HepG2 (cell line): ENCODE measurements around the gene LMCD1. TPM values are rescaled to one million over a fixed set of nuclear protein-coding genes. Genes with fewer than 3 reads are reported as not detected.

ENCODE experiments used
- ATAC-seq: fragments of 200-7000 bp; cut with Tn5 transposase; 3 replicates; pipeline ENCODE4 v1.9.1; 2020; ENCODE audit warnings: mild to moderate bottlenecking, moderate library complexity
- BruUV-seq: library from RNA; stranded (reverse); fragments of 400-500 nt; replicated peaks from 2 replicates; lab custom pipeline; 2021; lab: Mats Ljungman, UMichigan
- CTCF ChIA-PET: fragments of 300-600 bp; formaldehyde crosslinking; extraction: SDS; loops from one replicate; lab custom pipeline; 2021; ENCODE audit warnings: low total read pairs, inconsistent platforms, low intra/inter-chr PET ratio; lab: Yijun Ruan, JAX
- POLR2A ChIA-PET: fragments of 350-600 bp; sonication (Branson Sonifier 250); formaldehyde crosslinking; loops from one replicate; lab custom pipeline; 2020; ENCODE audit warnings: antibody characterized with exemption, inconsistent platforms; lab: Yijun Ruan, JAX
- DNase-seq: peaks from one replicate; pipeline ENCODE4 v3.0.0-alpha.2; 2015; ENCODE audit warnings: low spot score
- FAIRE-seq: peaks from 3 replicates; lab custom pipeline; 2011; peaks lifted over from hg19 to GRCh38; lab: Jason Lieb, UNC
- H2AFZ ChIP-seq: one replicate; pipeline ENCODE4 v1.6.1; 2011; ENCODE audit warnings: low read length, inconsistent platforms
- H3K27ac ChIP-seq: fragments of 300-600 bp; 3 replicates; pipeline ENCODE4 v1.8.0; 2011; ENCODE audit warnings: mixed run types, mild to moderate bottlenecking, mixed read lengths, low read length, inconsistent platforms; ENCODE audit not compliant: insufficient read depth; ENCODE audit errors: extremely low read length
- H3K27me3 ChIP-seq, 2 experiments: fragments of 200-600 bp in 1 of 2; 2 replicates in 1 of 2; 3 replicates in 1 of 2; pipeline versions ENCODE4 v1.6.0 to v1.8.0; 2011; ENCODE audit warnings: low read length in 2 of 2, mild to moderate bottlenecking in 2 of 2, moderate library complexity in 2 of 2, inconsistent platforms in 1 of 2; ENCODE audit not compliant: insufficient read depth in 2 of 2, control insufficient read depth in 1 of 2
- H3K36me3 ChIP-seq, 2 experiments: fragments of 200-600 bp in 1 of 2; replicated peaks in 1 of 2; 2 replicates in 1 of 2; 3 replicates in 1 of 2; pipeline versions ENCODE4 v1.5.1 to v1.8.0; 2011; ENCODE audit warnings: low read length in 2 of 2, inconsistent platforms in 1 of 2; ENCODE audit not compliant: insufficient read depth in 2 of 2, control insufficient read depth in 1 of 2
- H3K4me1 ChIP-seq: 2 replicates; pipeline ENCODE4 v1.5.1; 2012; ENCODE audit warnings: low read length, inconsistent platforms; ENCODE audit not compliant: insufficient read depth
- H3K4me2 ChIP-seq: 2 replicates; pipeline ENCODE4 v1.6.0; 2011; ENCODE audit warnings: low read depth, low read length, inconsistent platforms
- H3K4me3 ChIP-seq, 3 experiments: fragments of 200-600 bp in 1 of 3; sonication (generic), shearing (Covaris generic) in 1 of 3; replicated peaks in 1 of 3; 2 replicates each; pipeline ENCODE4 v1.5.1; 2011 to 2016; ENCODE audit warnings: low read length in 3 of 3, inconsistent platforms in 2 of 3, low read depth in 2 of 3, mild to moderate bottlenecking in 2 of 3, control low read depth in 1 of 3, mixed read lengths in 1 of 3; ENCODE audit not compliant: insufficient read depth in 1 of 3
- H3K79me2 ChIP-seq: one replicate; pipeline ENCODE4 v1.6.1; 2011; ENCODE audit warnings: low read length, inconsistent platforms; ENCODE audit not compliant: insufficient read depth
- H3K9ac ChIP-seq: 2 replicates; pipeline ENCODE4 v1.6.0; 2011; ENCODE audit warnings: mild to moderate bottlenecking, low read depth, low read length, inconsistent platforms; ENCODE audit not compliant: insufficient read depth
- H3K9me3 ChIP-seq: 2 replicates; pipeline ENCODE4 v1.5.1; 2012; ENCODE audit warnings: mild to moderate bottlenecking, low read length
- H4K20me1 ChIP-seq: 2 replicates; pipeline ENCODE4 v1.6.0; 2011; ENCODE audit warnings: inconsistent platforms, mild to moderate bottlenecking, low read length, moderate library complexity; ENCODE audit not compliant: insufficient read depth
- ATF7-NPFF ChIP-seq: sonication (generic); formaldehyde crosslinking; IDR thresholded peaks from 2 replicates; pipeline ENCODE4 v1.8.1; 2023; ENCODE audit warnings: mild to moderate bottlenecking, low read depth, missing genetic modification reagents, moderate library complexity
- CHCHD3 ChIP-seq: sonication (generic); formaldehyde crosslinking; IDR thresholded peaks from 2 replicates; pipeline ENCODE4 v1.8.0; 2022; ENCODE audit warnings: mild to moderate bottlenecking, missing genetic modification reagents, moderate library complexity
- ELF1 ChIP-seq: sonication (generic); formaldehyde crosslinking; IDR thresholded peaks from 2 replicates; pipeline ENCODE4 v1.4.0; 2020; ENCODE audit warnings: missing genetic modification reagents
- HOXD1 ChIP-seq: sonication (generic); formaldehyde crosslinking; IDR thresholded peaks from 2 replicates; pipeline ENCODE4 v1.5.0; 2020; ENCODE audit warnings: missing genetic modification reagents
- KLF15 ChIP-seq: sonication (generic); formaldehyde crosslinking; IDR thresholded peaks from 2 replicates; pipeline ENCODE4 v1.8.1; 2023; ENCODE audit warnings: borderline replicate concordance, mild to moderate bottlenecking, inconsistent platforms, missing genetic modification reagents, mixed read lengths
- MTA3 ChIP-seq: sonication (generic); formaldehyde crosslinking; IDR thresholded peaks from 2 replicates; pipeline ENCODE4 v1.4.0; 2020; ENCODE audit warnings: missing genetic modification reagents
- NBN ChIP-seq: fragments of 450-650 bp; conservative IDR thresholded peaks from 2 replicates; pipeline ENCODE4 v1.6.1; 2017
- NRL ChIP-seq: sonication (generic); formaldehyde crosslinking; IDR thresholded peaks from 2 replicates; pipeline ENCODE4 v1.5.0; 2020; ENCODE audit warnings: missing genetic modification reagents, mild to moderate bottlenecking, moderate library complexity, borderline replicate concordance
- RCOR2 ChIP-seq: IDR thresholded peaks from 2 replicates; pipeline ENCODE4 v1.6.1; 2016; ENCODE audit warnings: missing biosample characterization, missing genetic modification reagents
- REPIN1 ChIP-seq: sonication (generic); formaldehyde crosslinking; IDR thresholded peaks from 2 replicates; pipeline ENCODE4 v1.8.0; 2022; ENCODE audit warnings: missing genetic modification reagents, low read depth, mild to moderate bottlenecking, borderline replicate concordance
- REST ChIP-seq, 2 experiments: IDR thresholded peaks; 2 replicates each; pipeline ENCODE4 v1.6.1; 2011 to 2012; ENCODE audit warnings: low read length in 2 of 2, borderline replicate concordance in 1 of 2, low read depth in 1 of 2, mild to moderate bottlenecking in 1 of 2, moderate library complexity in 1 of 2
- SIN3B ChIP-seq: fragments of 150-350 bp; IDR thresholded peaks from 2 replicates; pipeline ENCODE4 v1.6.1; 2014; ENCODE audit warnings: low read length
- XBP1 ChIP-seq: sonication (generic); formaldehyde crosslinking; IDR thresholded peaks from 2 replicates; pipeline ENCODE4 v1.5.0; 2020; ENCODE audit warnings: missing genetic modification reagents
- ZC3H4 ChIP-seq: sonication (generic); formaldehyde crosslinking; IDR thresholded peaks from 2 replicates; pipeline ENCODE4 v1.4.0; 2020; ENCODE audit warnings: missing genetic modification reagents, borderline replicate concordance
- ZFP62 ChIP-seq: sonication (generic); formaldehyde crosslinking; IDR thresholded peaks from 2 replicates; pipeline ENCODE4 v1.4.0; 2020; ENCODE audit warnings: missing genetic modification reagents
- ZNF570 ChIP-seq: sonication (generic); formaldehyde crosslinking; IDR thresholded peaks from 2 replicates; pipeline ENCODE4 v1.4.0; 2020; ENCODE audit warnings: mild to moderate bottlenecking, missing genetic modification reagents, borderline replicate concordance
- WGBS: methylation state at CpG from one replicate; pipeline ENCODE4 v1.1.6; 2017; ENCODE audit warnings: low lambda C conversion rate; 5-methylcytosine and 5-hydroxymethylcytosine counted together
- in situ Hi-C: cut with HindIII; loops from 2 replicates; pipeline ENCODE4 v1.10.0; 2017; ENCODE audit warnings: low pct_unique_long_range_greater_than_20kb; ENCODE audit not compliant: extremely low pct_ligation_motif_present
- intact Hi-C: fragments of 100-400 bp; cut with micrococcal nuclease; formaldehyde crosslinking; loops from one replicate; pipeline ENCODE4 v1.10.0; 2022; ENCODE audit not compliant: unreplicated experiment
- polyA plus RNA-seq, 8 experiments: library from polyadenylated mRNA; depleted of rRNA in 3 of 8; stranded (reverse) in 7 of 8; unstranded in 1 of 8; fragments of >200 nt; fragmentation: Illumina TruSeq in 4 of 8; extraction: Trizol in 4 of 8; gene quantifications; 2 replicates each; pipeline versions ENCODE4 v1.2.1 to v1.2.3, GENCODE V29; 2011 to 2016; ENCODE audit warnings: low read depth in 4 of 8, missing spikeins in 1 of 8, mixed read lengths in 1 of 8; ENCODE audit not compliant: insufficient read depth in 1 of 8
- total RNA-seq, 5 experiments: library from RNA; depleted of rRNA; stranded (reverse); fragments of >200 nt; fragmentation: Illumina TruSeq; extraction: Trizol; gene quantifications; 2 replicates each; pipeline ENCODE4 v1.2.3, GENCODE V29; 2016; ENCODE audit warnings: low read depth in 1 of 5
- TF ChIP-seq, protein P1 (sequence below): sonication (generic); formaldehyde crosslinking; IDR thresholded peaks from 2 replicates; pipeline ENCODE4 v1.5.0; 2020; ENCODE audit warnings: missing genetic modification reagents, mild to moderate bottlenecking, borderline replicate concordance
- TF ChIP-seq, protein P2 (sequence below): sonication (generic); formaldehyde crosslinking; IDR thresholded peaks from 2 replicates; pipeline ENCODE4 v1.9.0; 2021; ENCODE audit warnings: missing genetic modification reagents, borderline replicate concordance
- TF ChIP-seq, protein P3 (sequence below): sonication (generic); formaldehyde crosslinking; IDR thresholded peaks from 2 replicates; pipeline ENCODE4 v1.8.0; 2022; ENCODE audit warnings: missing genetic modification reagents, low read depth, mild to moderate bottlenecking, borderline replicate concordance

The LMCD1 gene
- total and polyA plus RNA-seq, 2 of the 13 experiments (the other 11 are each of a cell fraction or from before 2014, with no cell fraction given): 6.2 to 7.1 TPM

DNA sequence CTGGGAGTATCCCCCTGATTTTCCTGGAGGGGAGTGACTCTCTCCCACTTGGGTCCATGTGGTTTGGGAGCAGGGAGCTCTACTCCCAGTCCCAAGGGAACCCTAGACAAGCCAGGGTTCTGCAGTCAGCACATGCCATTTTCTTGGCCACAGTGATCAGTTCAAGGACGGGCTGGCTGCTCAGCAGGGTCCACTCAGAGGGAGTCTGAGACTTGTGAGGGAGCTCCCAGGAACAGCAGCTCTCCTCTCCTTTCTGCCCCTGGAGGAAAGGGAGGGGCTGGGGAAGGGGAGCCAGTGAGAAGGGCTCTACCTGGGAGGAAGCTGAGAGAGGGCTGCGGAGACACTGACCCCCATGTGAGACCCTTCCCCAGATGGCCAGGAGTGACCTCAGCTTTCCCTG is 29.1 kb upstream of the LMCD1 start:
- Histone ChIP-seq H3K4me2 (no peak overlapping the region), H3K4me1 (peaks cover 22% of the 10 kb centered on the region), H3K4me3 (no peak overlapping the region), H3K9me3 (no peaks in the 10 kb centered on the region), H3K79me2 (no peaks in the 10 kb centered on the region), H3K36me3 (no peaks in the 10 kb centered on the region), H2AFZ (no peak overlapping the region), H3K27ac (no peak overlapping the region), H3K9ac (no peak overlapping the region), H3K27me3 (no peaks in the 10 kb centered on the region), H4K20me1 (no peaks in the 10 kb centered on the region)
- POLR2A ChIA-PET: no interaction called here
- no peak for TF ChIP-seq ZC3H4
- TF ChIP-seq NBN: no peak
- TF ChIP-seq REPIN1 (CRISPR knock-in tag): no peak
- TF ChIP-seq, protein P1, sequence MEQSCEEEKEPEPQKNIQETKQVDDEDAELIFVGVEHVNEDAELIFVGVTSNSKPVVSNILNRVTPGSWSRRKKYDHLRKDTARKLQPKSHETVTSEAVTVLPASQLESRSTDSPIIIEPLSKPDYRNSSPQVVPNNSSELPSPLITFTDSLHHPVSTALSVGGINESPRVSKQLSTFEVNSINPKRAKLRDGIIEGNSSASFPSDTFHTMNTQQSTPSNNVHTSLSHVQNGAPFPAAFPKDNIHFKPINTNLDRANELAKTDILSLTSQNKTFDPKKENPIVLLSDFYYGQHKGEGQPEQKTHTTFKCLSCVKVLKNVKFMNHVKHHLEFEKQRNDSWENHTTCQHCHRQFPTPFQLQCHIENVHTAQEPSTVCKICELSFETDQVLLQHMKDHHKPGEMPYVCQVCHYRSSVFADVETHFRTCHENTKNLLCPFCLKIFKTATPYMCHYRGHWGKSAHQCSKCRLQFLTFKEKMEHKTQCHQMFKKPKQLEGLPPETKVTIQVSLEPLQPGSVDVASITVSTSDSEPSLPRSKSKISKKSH (CRISPR knock-in tag): no peak
- no peak for TF ChIP-seq MTA3 (CRISPR knock-in tag)
- no peak for TF ChIP-seq SIN3B
- no peak for TF ChIP-seq REST (IDR thresholded peaks at IDR 0.05; ENCODE audit: borderline replicate concordance in 1 of 2, low read depth in 1 of 2, low read length in 2 of 2)
- no peak for TF ChIP-seq XBP1 (CRISPR knock-in tag)
- no peak for TF ChIP-seq ELF1 (CRISPR knock-in tag)
- no peak for TF ChIP-seq RCOR2 (CRISPR knock-in tag)
- TF ChIP-seq NRL (CRISPR knock-in tag): no peak
- TF ChIP-seq ATF7-NPFF (CRISPR knock-in tag): no peak
- no peak for TF ChIP-seq CHCHD3
- no peak for TF ChIP-seq HOXD1
- TF ChIP-seq ZNF570 (CRISPR knock-in tag): no peak
- TF ChIP-seq KLF15 (CRISPR knock-in tag): no peak
- TF ChIP-seq ZFP62 (CRISPR knock-in tag): no peak
- TF ChIP-seq, protein P2, sequence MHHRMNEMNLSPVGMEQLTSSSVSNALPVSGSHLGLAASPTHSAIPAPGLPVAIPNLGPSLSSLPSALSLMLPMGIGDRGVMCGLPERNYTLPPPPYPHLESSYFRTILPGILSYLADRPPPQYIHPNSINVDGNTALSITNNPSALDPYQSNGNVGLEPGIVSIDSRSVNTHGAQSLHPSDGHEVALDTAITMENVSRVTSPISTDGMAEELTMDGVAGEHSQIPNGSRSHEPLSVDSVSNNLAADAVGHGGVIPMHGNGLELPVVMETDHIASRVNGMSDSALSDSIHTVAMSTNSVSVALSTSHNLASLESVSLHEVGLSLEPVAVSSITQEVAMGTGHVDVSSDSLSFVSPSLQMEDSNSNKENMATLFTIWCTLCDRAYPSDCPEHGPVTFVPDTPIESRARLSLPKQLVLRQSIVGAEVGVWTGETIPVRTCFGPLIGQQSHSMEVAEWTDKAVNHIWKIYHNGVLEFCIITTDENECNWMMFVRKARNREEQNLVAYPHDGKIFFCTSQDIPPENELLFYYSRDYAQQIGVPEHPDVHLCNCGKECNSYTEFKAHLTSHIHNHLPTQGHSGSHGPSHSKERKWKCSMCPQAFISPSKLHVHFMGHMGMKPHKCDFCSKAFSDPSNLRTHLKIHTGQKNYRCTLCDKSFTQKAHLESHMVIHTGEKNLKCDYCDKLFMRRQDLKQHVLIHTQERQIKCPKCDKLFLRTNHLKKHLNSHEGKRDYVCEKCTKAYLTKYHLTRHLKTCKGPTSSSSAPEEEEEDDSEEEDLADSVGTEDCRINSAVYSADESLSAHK (CRISPR knock-in tag): no peak
- TF ChIP-seq, protein P3, sequence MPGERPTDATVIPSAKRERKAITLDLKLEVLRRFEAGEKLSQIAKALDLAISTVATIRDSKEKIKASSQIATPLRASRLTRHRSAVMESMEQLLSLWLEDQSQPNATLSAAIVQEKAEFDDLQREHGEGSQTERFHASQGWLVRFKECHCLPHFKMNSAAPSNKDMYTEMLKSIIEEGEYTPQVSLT (CRISPR knock-in tag): no peak
- intact Hi-C loops: no loop called here
- DNase-seq (no peak), FAIRE-seq (no peak), ATAC-seq (no peak)
- in situ Hi-C loops: no loop called here
- BruUV-seq: no TSS peak
- CTCF ChIA-PET: no interaction called here
- WGBS: 18% methylated on average over 1 of the region's 2 CpGs
